ENCODE data around the gene CHPF2. TPM values are rescaled to one million over a fixed set of nuclear protein-coding genes. Genes with fewer than 3 reads are reported as not detected.
A peak's percentile ranks its signal among the peaks of the same experiment; 100 is the strongest.

The CHPF2 gene, protein sequence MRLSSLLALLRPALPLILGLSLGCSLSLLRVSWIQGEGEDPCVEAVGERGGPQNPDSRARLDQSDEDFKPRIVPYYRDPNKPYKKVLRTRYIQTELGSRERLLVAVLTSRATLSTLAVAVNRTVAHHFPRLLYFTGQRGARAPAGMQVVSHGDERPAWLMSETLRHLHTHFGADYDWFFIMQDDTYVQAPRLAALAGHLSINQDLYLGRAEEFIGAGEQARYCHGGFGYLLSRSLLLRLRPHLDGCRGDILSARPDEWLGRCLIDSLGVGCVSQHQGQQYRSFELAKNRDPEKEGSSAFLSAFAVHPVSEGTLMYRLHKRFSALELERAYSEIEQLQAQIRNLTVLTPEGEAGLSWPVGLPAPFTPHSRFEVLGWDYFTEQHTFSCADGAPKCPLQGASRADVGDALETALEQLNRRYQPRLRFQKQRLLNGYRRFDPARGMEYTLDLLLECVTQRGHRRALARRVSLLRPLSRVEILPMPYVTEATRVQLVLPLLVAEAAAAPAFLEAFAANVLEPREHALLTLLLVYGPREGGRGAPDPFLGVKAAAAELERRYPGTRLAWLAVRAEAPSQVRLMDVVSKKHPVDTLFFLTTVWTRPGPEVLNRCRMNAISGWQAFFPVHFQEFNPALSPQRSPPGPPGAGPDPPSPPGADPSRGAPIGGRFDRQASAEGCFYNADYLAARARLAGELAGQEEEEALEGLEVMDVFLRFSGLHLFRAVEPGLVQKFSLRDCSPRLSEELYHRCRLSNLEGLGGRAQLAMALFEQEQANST
- total RNA-seq (2021; fragmentation: NEBNext Ultra II Directional; extraction: Animal tissue kit (Norgen Biotek cat#: 25700)): 100 to 1,000 TPM; 125 to 171 (median 138) TPM
- long read RNA-seq, transcript CHPF2-201 (4 exons, 3,978 nt): major isoform, 24 of 38 reads
- long read RNA-seq, partial matches to known transcripts: 10 of 38 reads
- long read RNA-seq, other reads (novel, unspliced or antisense): 4 of 38 reads

DNA sequence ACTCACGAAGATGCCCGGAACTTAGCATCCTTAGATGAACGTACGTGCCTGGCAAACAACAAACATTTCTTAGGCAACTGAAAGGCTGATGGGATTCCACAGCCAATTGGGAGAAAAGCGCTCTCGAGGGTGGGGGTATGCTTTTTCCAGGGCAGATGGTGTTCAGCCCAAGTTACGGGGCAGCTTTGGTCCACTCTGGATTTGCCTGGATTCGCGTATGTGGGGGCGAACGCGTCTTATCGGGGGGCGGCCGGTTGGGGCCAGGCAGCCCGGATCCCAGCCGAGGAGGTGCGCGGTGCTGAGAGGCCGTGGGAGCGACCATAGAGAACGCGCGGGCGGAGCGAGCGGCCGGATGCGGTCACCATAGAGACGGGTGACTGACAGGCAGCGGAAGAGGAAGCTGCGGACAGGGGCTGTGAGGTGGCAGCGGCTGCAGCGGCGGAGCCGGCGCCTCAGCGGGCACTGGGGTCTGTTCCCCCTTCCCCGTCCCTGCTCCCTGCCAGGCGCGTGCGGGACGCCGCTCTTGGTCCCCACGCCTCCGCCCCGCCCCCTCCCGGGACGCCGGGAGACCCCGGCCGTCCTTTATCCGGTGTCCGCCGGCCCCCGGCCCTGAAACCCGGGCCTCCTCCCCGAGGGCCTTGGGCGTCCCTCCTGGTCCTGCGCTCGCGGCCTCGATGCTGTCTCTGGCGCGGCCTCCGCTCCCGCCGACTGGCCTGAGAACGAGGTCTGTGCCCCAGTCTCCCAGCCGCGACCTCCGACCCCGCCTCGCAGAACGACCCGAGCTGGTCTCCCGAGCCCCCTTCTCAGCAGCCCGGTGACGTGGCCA, at the start of gene CHPF2:
TSS of gene CHPF2 (plus strand) at position 393 of the 826 bp plus-strand sequence. CDS start 1,529 bp downstream, outside the sequence.
- peak; percentile 87 for DNase-seq
- no peaks in the 10 kb centered on the region for H3K9me3 Mint-ChIP-seq
- peak within 1 kb of the TSS; percentile 99 for H3K4me3 Mint-ChIP-seq
- TF ChIP-seq CTCF (IDR thresholded peaks at IDR 0.05): no peak
- H3K4me1 Mint-ChIP-seq (ENCODE audit: low read depth): peaks cover 55% of the 10 kb centered on the region
- H3K27me3 Mint-ChIP-seq (ENCODE audit: insufficient read depth): peaks cover 4% of the 10 kb centered on the region
- peak within 1 kb of the TSS; percentile 99 for H3K27ac Mint-ChIP-seq
- peaks cover 19% of the 10 kb centered on the region for H3K36me3 Mint-ChIP-seq (ENCODE audit: low read depth)

- Mint-ChIP-seq H3K36me3 (ENCODE audit: low read depth) (no peaks in the 10 kb centered on the region), H3K4me1 (ENCODE audit: low read depth) (no peaks in the 10 kb centered on the region), H3K9me3 (no peaks in the 10 kb centered on the region), H3K27ac (no peak overlapping the region), H3K4me3 (no peak overlapping the region), H3K27me3 (ENCODE audit: insufficient read depth) (peaks cover 67% of the 10 kb centered on the region)
- no peak for TF ChIP-seq CTCF (IDR thresholded peaks at IDR 0.05)
- DNase-seq: no peak
These were observed 46.3 kb upstream of the CHPF2 start for GRCh38 chr7:151185762-151186639.

- Mint-ChIP-seq H3K4me1 (ENCODE audit: low read depth) (no peaks in the 10 kb centered on the region), H3K9me3 (no peaks in the 10 kb centered on the region), H3K27me3 (ENCODE audit: insufficient read depth) (peaks cover 73% of the 10 kb centered on the region), H3K27ac (no peak within 1 kb of the TSS), H3K36me3 (ENCODE audit: low read depth) (no peaks in the 10 kb centered on the region), H3K4me3 (no peak within 1 kb of the TSS)
- TF ChIP-seq CTCF (IDR thresholded peaks at IDR 0.05): no peak
- no peak for DNase-seq
These were observed 45.5 kb upstream of the CHPF2 start, which contains the start of gene ASB10 for GRCh38 chr7:151186640-151187408. Gene ASB10 (minus strand): TSS chr7:151187250. CDS start chr7:151187130, 120 bp downstream.

DNA sequence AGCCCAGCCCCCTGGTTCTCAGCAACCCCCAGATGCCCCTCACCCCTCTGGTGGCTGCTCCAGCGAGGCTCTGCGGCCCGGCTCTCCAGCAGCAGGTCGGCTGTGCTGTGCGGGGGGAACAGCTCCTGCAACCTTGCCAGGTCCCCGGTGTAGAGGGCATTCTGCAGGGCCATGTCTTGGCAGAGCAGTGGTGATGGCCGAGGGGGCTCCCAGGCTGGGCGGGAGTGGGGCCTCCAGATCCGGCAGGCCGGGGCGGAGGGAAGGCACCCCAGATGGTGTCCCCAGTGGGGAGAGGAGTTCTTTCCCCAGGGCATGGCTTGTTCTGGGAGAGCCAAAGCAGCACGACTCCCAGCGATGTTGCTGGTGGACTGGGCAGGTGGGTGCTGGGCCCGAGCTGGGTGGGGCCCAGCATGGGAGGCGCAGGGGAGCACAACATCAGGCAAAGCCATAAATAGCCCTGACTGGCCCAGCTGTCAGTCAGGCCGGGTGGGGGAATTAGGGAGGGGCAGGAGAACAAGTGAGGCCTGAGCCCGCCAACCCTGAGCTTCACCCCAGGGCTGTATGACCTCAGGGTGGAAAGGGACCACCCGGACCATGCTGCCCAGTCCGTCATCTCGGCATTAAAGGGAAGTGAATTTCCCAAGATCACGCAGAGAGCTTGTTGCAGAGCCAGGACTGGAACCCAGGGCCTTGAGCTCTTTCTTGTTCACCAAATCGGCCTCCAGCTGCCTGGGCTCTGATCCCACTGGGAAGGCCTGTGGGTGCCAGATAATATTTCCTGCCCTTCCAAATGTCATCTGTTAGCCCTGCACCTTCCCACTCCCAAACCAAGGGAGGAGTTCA, 44.7 kb upstream of the CHPF2 start:
- Mint-ChIP-seq H3K36me3 (ENCODE audit: low read depth) (no peaks in the 10 kb centered on the region), H3K9me3 (no peaks in the 10 kb centered on the region), H3K4me1 (ENCODE audit: low read depth) (no peaks in the 10 kb centered on the region), H3K4me3 (no peak overlapping the region), H3K27me3 (ENCODE audit: insufficient read depth) (peaks cover 67% of the 10 kb centered on the region), H3K27ac (no peak overlapping the region)
- no peak for TF ChIP-seq CTCF (IDR thresholded peaks at IDR 0.05)
- no peak for DNase-seq

Measured in HFFc6 (cell line).